Calu3 (cell line): Measurements from ENCODE around the gene B3GALT5. TPM values are rescaled to one million over a fixed set of nuclear protein-coding genes. Genes with fewer than 3 reads are reported as not detected.

ENCODE experiments used
- BruUV-seq: library from RNA; stranded (reverse); fragments of 400-500 nt; replicated peaks from 2 replicates; lab custom pipeline; 2021; lab: Mats Ljungman, UMichigan
- CTCF ChIA-PET: fragments of 300-600 bp; sonication (Branson Sonifier 250); formaldehyde crosslinking; loops from one replicate; lab custom pipeline; 2022; ENCODE audit warnings: antibody characterized with exemption; lab: Charles Lee
- DNase-seq: peaks from one replicate; pipeline ENCODE4 v3.0.0; 2022
- H3K27ac Mint-ChIP-seq: one replicate; pipeline ENCODE4 v1.8.0; 2022; ENCODE audit warnings: mixed read lengths; ENCODE audit not compliant: unreplicated experiment
- H3K27me3 Mint-ChIP-seq: one replicate; pipeline ENCODE4 v1.8.0; 2022; ENCODE audit warnings: mixed read lengths; ENCODE audit not compliant: unreplicated experiment
- H3K36me3 Mint-ChIP-seq: one replicate; pipeline ENCODE4 v1.8.0; 2022; ENCODE audit warnings: mild to moderate bottlenecking, moderate library complexity, mixed read lengths; ENCODE audit not compliant: insufficient read depth, unreplicated experiment
- H3K4me1 Mint-ChIP-seq: one replicate; pipeline ENCODE4 v1.8.0; 2022; ENCODE audit warnings: mild to moderate bottlenecking, low read depth, mixed read lengths; ENCODE audit not compliant: unreplicated experiment
- H3K4me3 Mint-ChIP-seq: one replicate; pipeline ENCODE4 v1.8.0; 2022; ENCODE audit warnings: mild to moderate bottlenecking, low read depth, moderate library complexity, mixed read lengths; ENCODE audit not compliant: unreplicated experiment
- H3K9me3 Mint-ChIP-seq: one replicate; pipeline ENCODE4 v1.8.0; 2022; ENCODE audit warnings: low read depth, mixed read lengths; ENCODE audit not compliant: unreplicated experiment
- intact Hi-C: fragments of 100-400 bp; cut with micrococcal nuclease; formaldehyde crosslinking; loops from one replicate; pipeline ENCODE4 v1.10.0; 2022; ENCODE audit not compliant: unreplicated experiment
- total RNA-seq: library from RNA; stranded (reverse); gene quantifications from 2 replicates; pipeline ENCODE4 v1.2.3, GENCODE V29; 2022
- TF ChIP-seq, protein P1 (sequence below): fragments of 200-600 bp; IDR thresholded peaks from one replicate; pipeline ENCODE4 v1.8.0; 2022; ENCODE audit warnings: antibody characterized with exemption; ENCODE audit not compliant: unreplicated experiment

B3GALT5 gene
- total RNA-seq, 1 experiment from 2014 or later, result 40.8 TPM

- H3K4me3 Mint-ChIP-seq, result no peak overlapping the region
- peaks cover 13% of the 10 kb centered on the region for H3K4me1 Mint-ChIP-seq
- DNase-seq, result peak; percentile 60
- no peaks in the 10 kb centered on the region for H3K9me3 Mint-ChIP-seq
- TF ChIP-seq, protein P1, sequence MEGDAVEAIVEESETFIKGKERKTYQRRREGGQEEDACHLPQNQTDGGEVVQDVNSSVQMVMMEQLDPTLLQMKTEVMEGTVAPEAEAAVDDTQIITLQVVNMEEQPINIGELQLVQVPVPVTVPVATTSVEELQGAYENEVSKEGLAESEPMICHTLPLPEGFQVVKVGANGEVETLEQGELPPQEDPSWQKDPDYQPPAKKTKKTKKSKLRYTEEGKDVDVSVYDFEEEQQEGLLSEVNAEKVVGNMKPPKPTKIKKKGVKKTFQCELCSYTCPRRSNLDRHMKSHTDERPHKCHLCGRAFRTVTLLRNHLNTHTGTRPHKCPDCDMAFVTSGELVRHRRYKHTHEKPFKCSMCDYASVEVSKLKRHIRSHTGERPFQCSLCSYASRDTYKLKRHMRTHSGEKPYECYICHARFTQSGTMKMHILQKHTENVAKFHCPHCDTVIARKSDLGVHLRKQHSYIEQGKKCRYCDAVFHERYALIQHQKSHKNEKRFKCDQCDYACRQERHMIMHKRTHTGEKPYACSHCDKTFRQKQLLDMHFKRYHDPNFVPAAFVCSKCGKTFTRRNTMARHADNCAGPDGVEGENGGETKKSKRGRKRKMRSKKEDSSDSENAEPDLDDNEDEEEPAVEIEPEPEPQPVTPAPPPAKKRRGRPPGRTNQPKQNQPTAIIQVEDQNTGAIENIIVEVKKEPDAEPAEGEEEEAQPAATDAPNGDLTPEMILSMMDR, result peak; percentile 51
- CTCF ChIA-PET, result interaction anchor here (1.5 kb wide), 1 partner anchor 197 kb away, joined by 7 read pairs; no protein-coding TSS in a partner anchor
- no TSS peak for BruUV-seq
- H3K27ac Mint-ChIP-seq, result no peak overlapping the region
- H3K36me3 Mint-ChIP-seq, result no peaks in the 10 kb centered on the region
- intact Hi-C loops, result loop anchor here (1.0 to 2.0 kb wide), 2 partner anchors 85 to 198 kb away; no protein-coding TSS in a partner anchor
- no peaks in the 10 kb centered on the region for H3K27me3 Mint-ChIP-seq
These were observed 103.2 kb downstream of the B3GALT5 start for GRCh38 chr21:39715804-39716397.

DNA sequence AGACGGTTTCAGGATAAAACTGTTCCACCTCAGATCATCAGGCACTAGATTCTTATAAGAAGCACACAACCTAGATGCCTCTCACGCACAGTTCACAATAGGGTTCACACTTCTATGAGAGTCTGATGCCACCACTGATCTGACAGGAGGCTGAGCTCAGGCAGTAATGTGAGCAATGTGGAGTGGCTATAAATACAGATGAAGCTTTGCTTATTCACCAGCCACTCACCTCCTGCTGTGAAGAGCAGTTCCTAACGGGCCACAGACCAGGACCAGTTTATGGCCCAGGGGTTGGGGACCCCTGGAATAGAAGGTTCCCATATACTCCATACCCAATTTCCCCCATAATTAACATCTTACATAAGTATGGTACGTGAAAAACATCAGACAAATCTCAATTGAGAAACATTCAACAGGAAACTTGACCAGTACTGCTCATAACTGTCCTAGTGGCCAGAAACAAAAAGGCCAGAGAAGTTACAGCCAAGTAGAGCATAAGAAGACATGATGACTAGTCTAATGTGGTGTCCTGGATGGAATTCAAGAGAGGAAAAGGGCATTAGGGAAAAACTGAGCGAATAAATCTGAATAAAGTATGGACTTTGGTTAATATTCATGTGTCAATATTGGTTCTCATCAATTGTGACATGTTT, 107.5 kb downstream of the B3GALT5 start:
- H3K36me3 Mint-ChIP-seq, result no peaks in the 10 kb centered on the region
- intact Hi-C loops, result no loop called here
- H3K27me3 Mint-ChIP-seq, result peaks cover 17% of the 10 kb centered on the region
- TF ChIP-seq, protein P1, result no peak
- CTCF ChIA-PET, result no interaction called here
- no peaks in the 10 kb centered on the region for H3K9me3 Mint-ChIP-seq
- peaks cover 5% of the 10 kb centered on the region for H3K4me1 Mint-ChIP-seq
- DNase-seq, result no peak
- no peak overlapping the region for H3K4me3 Mint-ChIP-seq
- no peak overlapping the region for H3K27ac Mint-ChIP-seq
- BruUV-seq, result no TSS peak

- no peak for DNase-seq
- intact Hi-C loops, result no loop called here
- Mint-ChIP-seq H3K27me3 (peaks cover 17% of the 10 kb centered on the region), H3K27ac (no peak overlapping the region), H3K36me3 (no peaks in the 10 kb centered on the region), H3K4me1 (no peaks in the 10 kb centered on the region), H3K4me3 (no peak overlapping the region), H3K9me3 (no peaks in the 10 kb centered on the region)
- CTCF ChIA-PET, result interaction anchor here (0.6 kb wide), 1 partner anchor 1265 kb away, joined by 4 read pairs; no protein-coding TSS in a partner anchor
- no TSS peak for BruUV-seq
- TF ChIP-seq, protein P1, result no peak
These were observed 109.1 kb downstream of the B3GALT5 start for GRCh38 chr21:39721885-39722284.

Other genes with a start within 250 kb of the B3GALT5 start
- 1.7 and 2.0 TPM in 2 replicates for gene LCA5L, start 167.2 kb upstream of the B3GALT5 start, total RNA-seq
- 3.2 and 3.7 TPM in 2 replicates for gene SH3BGR, start 161.0 kb upstream of the B3GALT5 start, total RNA-seq
- gene IGSF5, start 132.2 kb downstream of the B3GALT5 start, total RNA-seq, result 0.33 and 0.54 TPM in 2 replicates